KOPT-K1 (cell line): ENCODE results near the gene SREBF2.
"Not testable (repeated sequence)": the region's sequence is repeated elsewhere in the genome, so short reads cannot be mapped to it uniquely, and the experiment has no call there.

Source experiments
- H3K27ac ChIP-seq: fragments of 200-600 bp; sonication (generic); 2 replicates; pipeline ENCODE4 v1.5.1; 2016; ENCODE audit warnings: antibody characterized with exemption, mild to moderate bottlenecking, low read depth, low read length; ENCODE audit not compliant: poor library complexity, severe bottlenecking
- H3K36me3 ChIP-seq: fragments of 200-600 bp; sonication (generic); 2 replicates; pipeline ENCODE4 v1.5.1; 2017; ENCODE audit warnings: antibody characterized with exemption, mild to moderate bottlenecking, low read length, moderate library complexity; ENCODE audit not compliant: insufficient read depth
- H3K9me3 ChIP-seq: fragments of 200-600 bp; sonication (generic); 2 replicates; pipeline ENCODE4 v1.5.1; 2017; ENCODE audit warnings: antibody characterized with exemption, low read length, mild to moderate bottlenecking; ENCODE audit not compliant: insufficient read depth, poor library complexity, severe bottlenecking

Gene SREBF2

DNA sequence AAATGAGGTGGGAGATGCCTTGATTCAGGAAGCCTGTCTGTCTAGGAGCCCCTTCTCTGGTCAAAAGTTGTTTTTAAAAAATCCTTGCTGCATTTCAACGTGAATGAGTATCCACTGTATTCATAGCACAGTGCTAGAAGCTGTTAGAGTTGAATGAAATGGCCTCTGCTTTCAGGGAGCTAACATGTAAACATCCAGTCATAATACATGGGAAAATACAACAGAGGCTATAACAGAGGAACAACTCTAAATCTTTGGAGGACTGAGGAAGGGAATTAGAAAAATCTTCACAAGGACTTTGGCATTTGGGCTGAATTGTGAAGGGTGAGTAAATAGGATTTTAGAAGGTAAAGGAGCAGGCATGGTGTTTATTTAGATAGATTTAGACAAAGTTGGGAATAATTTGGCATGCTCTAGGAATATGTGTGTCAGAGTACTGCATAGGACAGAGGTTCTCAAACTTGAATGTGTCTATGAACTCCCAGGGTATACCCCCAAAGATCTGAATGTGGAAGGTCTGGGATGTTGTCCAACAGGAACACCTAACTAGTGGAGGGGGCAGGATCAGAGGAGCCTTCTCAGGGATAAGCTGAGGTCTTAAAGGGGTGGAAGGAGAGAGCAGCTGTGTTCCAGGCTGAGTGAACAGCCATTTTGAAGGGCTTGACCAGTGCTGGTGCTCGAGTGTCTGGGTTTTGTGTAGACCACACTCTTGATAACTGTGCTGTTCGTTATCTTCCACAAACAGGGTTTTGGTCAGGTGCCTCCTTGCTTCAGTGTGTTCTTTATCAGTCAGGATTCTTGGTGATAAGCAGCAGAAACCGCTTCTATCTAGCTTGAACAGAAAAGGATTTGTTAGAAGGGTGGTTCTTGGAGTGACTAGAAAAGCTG, 12.7 kb downstream of the SREBF2 start:
- H3K27ac ChIP-seq: no peak overlapping the region
- H3K36me3 ChIP-seq: peaks cover 82% of the 10 kb centered on the region
- H3K9me3 ChIP-seq: no peaks in the 10 kb centered on the region

DNA sequence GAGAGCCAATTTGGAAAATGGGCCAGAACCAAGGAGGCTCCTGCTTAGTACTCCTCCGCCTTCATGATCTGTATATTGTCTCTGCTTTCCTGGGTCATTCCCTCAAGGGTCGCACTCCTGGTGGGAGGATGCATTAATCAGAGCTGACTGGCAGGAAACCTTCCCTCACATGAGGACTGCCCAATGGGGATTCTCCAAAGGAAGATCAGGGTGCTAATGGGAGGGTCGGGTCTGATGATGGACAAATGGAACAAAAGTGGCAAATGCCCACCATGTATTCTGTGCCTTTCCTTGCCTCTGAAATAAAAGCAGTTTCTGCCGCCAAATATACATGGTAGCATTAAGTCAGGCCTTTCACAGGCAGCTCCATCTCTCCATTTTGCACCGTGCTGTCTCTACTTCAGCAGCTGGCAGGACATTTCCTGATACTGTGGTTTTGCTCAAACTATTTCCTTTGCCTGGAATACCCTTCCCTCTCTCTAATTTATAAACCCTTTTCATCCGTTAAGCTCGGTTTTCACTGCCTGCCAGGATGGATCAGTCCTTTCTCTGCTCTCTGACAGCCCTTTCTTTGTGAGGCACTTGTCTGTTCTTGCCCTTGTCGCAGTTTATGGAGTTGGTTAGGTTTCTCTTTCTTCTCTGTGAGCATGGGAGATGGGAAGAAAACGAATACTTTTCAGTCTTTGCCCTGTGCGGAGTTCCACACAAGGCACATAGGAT, 13.5 kb downstream of the SREBF2 start:
- H3K27ac ChIP-seq: no peak overlapping the region
- H3K36me3 ChIP-seq: peaks cover 79% of the 10 kb centered on the region
- H3K9me3 ChIP-seq: no peaks in the 10 kb centered on the region

DNA sequence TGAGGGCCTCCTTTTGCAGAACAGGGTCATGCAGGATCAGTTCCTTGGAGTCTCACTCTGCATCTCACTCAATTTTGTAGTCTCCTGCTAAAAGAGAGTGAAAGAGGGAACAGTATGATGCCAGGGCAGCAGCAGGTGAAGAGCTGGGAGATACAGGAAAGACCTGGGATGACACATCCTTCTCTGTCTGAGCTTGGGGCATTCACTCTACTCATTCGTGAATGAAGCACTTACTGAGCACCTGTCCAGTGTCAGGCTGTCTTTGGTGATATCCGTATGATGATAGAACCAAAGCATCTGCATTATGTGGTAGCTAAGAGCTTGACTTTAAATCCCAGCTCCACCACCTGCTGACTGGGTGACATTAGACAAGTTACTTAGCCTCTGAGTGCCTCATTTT, 14.4 kb downstream of the SREBF2 start:
- H3K9me3 ChIP-seq: no peaks in the 10 kb centered on the region
- no peak overlapping the region for H3K27ac ChIP-seq
- H3K36me3 ChIP-seq: peaks cover 71% of the 10 kb centered on the region

DNA sequence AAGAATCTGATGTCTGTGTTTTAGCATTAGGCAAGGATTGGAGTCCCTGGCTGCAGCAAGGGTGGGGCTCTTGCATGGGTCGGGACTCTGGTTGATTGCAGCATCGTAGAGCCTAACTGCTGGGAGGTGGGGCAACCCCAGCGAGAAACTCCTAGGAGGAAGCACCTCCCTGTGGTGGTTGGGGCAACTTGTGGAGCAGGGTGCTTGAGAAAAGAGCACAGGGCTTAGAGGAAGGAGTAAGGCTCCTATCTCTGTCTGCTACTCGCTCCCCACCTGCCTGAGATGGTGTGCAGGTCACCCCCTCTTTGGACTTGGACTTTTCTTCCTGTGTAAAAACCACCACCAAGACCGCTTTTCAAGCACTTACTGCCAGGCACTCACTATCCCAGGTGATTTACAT, 15.6 kb downstream of the SREBF2 start:
- Histone ChIP-seq H3K27ac (no peak overlapping the region), H3K9me3 (no peaks in the 10 kb centered on the region), H3K36me3 (peaks cover 64% of the 10 kb centered on the region)

DNA sequence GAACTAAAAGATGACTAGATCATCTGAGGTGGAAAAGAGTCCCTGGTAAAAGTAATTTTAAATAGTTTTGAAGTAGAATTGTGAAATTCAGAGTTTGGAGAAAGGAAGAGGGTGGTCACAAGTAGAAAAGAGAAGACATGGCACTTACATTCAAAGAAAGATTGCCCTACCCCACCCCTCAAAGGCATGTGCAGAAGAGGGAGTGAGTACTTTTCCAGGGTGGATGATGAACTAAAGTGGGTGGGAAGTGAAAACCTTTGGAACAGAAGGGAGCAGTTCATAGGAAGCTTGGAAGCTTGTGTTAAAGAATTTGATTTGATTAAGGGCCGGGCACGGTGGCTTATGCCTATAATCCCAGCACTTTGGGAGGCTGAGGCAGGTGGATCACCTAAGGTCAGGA, 23.6 kb downstream of the SREBF2 start:
- H3K9me3 ChIP-seq: no peaks in the 10 kb centered on the region
- H3K27ac ChIP-seq: no peak overlapping the region
- peaks cover 15% of the 10 kb centered on the region for H3K36me3 ChIP-seq

DNA sequence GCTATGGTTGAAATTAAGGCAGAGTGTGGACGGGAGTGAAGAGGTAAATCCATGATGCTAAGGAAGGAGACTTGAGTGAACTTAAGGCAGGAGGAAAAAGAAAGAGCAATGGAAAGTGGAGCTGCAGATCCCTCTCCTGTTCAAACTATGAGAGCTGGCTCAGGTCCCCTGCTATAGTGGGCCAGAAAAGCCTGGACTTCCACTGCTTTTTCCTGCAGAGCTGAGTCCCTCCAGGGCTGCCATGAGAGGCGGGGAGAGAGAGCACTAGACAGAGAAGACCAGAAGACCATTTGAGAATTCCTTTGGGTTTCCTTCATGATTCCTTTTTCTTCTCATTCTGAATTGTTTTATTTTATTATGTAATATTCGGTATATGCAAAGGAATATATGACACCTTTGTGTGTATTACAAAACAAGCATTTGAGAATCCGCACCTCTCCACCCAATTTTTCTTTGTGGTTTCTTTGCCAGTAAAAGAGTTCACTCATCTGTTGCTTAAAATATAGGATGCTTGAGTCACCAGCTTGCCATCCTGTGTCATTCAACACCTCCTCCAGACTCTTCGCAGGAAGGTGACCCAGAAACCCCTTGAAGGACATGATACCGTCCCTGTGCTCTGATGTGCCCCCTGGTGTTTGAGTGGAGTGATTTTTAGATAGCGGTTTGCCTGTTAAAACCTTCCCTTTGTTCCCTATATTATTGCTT, 24.4 kb downstream of the SREBF2 start:
- no peaks in the 10 kb centered on the region for H3K9me3 ChIP-seq
- H3K27ac ChIP-seq: no peak overlapping the region
- peaks cover 15% of the 10 kb centered on the region for H3K36me3 ChIP-seq

DNA sequence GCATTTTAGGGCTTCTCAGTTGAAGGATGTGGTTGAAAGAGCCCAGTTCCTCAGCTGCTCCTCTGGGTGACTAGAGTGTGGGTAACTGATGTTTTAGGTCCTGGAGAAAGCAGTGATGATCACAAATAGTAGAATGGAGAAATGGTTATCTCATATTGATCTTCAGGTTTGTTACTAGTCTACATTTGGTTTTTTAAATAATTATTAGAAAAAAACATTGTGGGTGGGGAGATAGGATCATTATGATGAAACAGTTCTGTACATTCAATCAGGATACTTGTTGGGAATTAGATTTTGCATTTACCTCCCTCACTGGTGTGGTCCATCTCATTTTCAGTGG, 24.9 kb downstream of the SREBF2 start:
- H3K36me3 ChIP-seq: peaks cover 15% of the 10 kb centered on the region
- no peak overlapping the region for H3K27ac ChIP-seq
- H3K9me3 ChIP-seq: no peaks in the 10 kb centered on the region

DNA sequence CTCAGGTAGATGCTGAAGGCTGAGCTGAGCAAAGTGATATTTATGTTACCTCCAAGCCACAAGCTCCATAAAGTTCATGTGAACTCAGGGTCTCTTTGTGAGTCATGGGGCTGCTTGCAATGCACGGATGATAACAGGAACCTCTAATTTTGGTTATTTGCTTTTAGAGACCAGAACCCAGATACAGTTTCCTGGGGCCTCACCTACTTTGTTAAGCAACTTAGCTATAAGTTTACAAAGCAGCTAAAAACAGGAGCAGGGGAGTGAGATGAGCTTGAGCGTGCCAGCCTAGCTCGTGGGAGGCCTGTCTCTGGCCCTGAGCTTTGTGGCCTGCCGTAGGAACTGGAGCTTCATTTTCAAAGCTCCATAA, 29.2 kb downstream of the SREBF2 start:
- H3K9me3 ChIP-seq: no peaks in the 10 kb centered on the region
- H3K27ac ChIP-seq: peak overlapping the region; percentile 27
- H3K36me3 ChIP-seq: peaks cover 41% of the 10 kb centered on the region

DNA sequence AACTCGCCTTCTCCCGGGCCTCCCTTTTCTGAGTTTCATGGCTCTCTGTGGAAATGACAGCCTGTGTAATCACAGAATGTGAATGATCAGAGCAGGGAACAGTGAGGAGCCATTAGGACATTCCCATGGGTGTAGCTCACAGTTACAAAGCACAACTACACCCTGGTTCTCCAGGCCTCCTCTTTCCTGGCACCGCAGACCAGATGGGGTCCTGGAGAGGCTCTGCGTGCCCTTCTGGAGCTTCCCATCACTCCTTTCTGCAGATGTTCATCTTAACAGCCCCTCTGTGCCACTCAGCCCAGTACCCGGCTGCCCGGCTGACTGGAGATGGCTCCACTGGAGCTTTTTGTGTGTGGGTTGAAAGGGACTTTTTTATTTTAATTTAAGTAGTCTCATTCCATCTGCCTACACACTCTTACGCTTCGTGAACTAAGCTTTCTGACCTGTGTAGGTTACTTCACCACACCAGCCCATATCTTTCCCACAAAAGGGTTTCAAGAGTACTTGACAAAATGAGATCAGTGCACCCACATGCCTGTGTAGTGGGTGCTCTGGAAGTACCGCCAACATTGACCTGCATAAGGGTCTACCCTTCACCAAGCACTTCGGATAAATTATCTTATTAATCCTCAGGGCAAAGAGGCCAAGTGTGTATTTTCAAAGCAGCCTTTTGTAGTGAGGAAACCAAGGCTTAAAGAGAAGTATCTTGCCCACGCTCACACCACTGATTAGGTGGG, 29.8 kb downstream of the SREBF2 start:
- Histone ChIP-seq H3K9me3 (no peaks in the 10 kb centered on the region), H3K36me3 (peaks cover 47% of the 10 kb centered on the region), H3K27ac (peak overlapping the region; percentile 27)

DNA sequence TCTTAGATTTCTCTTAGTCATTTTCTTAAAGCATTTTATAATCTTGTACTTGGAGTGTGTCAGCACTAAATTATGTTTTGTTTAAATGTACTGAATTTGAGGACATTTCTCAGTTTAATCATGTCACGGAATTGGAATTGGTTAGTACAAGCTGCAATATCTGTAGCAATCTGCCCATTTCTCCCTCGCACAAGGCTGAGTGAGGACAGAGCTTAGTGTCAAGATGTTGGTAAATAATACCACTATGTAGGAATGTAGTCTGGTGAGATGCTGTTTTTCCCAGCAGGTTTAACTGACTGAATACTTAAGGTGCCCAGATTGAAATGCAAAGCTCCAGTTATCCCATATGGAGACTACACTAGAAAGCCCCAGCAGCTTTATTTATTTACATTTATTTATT, 30.6 kb downstream of the SREBF2 start:
- Histone ChIP-seq H3K27ac (no peak overlapping the region), H3K9me3 (no peaks in the 10 kb centered on the region), H3K36me3 (peaks cover 47% of the 10 kb centered on the region)

DNA sequence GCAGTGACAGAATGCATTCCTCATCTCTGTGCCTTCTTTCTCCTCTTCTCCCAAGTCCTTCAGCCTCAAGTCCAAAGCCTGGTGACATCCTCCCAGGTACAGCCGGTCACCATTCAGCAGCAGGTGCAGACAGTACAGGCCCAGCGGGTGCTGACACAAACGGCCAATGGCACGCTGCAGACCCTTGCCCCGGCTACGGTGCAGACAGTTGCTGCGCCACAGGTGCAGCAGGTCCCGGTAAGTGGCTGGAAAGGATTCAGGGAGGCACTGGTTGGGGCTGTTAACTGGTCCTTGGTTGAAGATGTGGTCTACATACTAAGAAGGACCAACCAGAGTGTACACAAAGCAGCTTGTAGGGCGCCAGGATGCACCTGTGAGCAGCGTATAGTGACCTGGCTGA, 35.7 kb downstream of the SREBF2 start:
- Histone ChIP-seq H3K36me3 (peaks cover 88% of the 10 kb centered on the region), H3K9me3 (no peaks in the 10 kb centered on the region), H3K27ac (no peak overlapping the region)

DNA sequence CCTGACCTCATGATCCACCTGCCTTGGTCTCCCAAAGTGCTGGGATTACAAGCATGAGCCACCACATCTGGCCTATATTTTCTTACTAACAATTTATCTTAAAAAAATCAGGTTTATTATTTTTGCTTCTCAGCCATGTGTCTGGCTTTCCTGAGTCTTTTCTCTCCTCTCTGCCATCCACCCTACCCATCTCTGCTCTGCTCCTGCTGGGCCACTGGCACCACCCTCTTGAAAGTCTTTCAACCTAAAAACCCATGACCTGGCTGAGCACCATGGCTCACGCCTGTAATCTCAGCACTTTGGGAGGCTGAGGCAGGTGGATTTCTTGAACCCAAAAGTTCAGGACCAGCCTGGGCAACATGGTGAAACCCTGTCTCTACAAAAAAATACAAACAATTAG, 37.2 kb downstream of the SREBF2 start:
- peaks cover 97% of the 10 kb centered on the region for H3K36me3 ChIP-seq
- not testable (repeated sequence) for H3K27ac ChIP-seq, H3K9me3 ChIP-seq

DNA sequence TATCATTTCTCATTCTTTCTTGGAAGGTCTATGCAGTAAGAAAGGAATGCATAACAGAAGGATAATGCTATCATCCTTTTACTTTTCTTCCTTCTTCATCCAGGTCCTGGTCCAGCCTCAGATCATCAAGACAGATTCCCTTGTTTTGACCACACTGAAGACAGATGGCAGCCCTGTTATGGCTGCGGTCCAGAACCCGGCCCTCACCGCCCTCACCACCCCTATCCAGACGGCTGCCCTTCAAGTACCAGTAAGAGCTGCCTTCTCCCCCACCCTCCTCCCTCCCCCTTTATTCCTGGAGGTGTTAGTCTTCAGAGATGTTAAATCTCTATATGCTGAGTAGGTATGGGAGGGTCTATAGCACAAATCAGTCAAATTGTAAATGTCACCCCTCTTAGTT, 37.9 kb downstream of the SREBF2 start:
- H3K36me3 ChIP-seq: peaks cover 97% of the 10 kb centered on the region
- H3K9me3 ChIP-seq: no peaks in the 10 kb centered on the region
- no peak overlapping the region for H3K27ac ChIP-seq

DNA sequence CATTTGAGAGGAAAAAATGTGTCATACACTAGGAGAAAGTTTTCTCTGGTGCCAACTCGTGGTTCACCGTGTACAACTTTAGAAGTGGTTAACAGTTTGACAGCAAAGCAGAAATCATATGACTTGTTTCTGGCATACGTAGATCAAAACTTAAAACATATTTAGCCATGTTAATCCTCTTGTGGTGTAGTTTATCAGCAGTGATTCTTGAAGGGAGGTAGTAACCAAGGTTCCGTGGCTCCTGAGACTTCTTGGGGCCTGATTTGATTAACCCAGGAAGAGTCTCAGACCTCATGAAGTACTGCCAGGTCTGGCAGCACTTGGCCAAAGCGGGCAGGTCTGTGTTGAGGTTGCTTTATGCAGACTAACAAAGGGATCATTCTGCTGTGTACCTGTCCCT, 40.5 kb downstream of the SREBF2 start:
- no peak overlapping the region for H3K27ac ChIP-seq
- peaks cover 97% of the 10 kb centered on the region for H3K36me3 ChIP-seq
- no peaks in the 10 kb centered on the region for H3K9me3 ChIP-seq

DNA sequence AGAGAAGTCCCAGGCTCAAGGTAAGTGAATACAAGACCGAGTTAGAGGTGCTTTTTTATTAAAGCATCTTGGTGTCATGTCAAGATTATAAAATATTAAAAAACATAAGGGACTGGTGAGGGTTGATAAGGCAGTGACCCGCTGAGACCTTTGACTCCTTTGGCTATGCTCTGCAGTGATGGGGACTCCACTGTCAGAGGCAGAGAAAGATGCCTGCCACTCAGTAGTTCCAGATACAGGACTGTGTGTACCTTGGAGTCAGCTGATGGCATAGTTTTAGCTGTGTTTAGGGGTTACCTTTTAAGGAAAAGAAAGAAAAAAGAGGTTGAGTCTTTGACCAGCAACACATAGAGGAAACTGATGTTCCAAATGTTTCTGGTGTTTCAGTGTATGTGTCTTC, 41.2 kb downstream of the SREBF2 start:
- H3K9me3 ChIP-seq: no peaks in the 10 kb centered on the region
- H3K36me3 ChIP-seq: peaks cover 97% of the 10 kb centered on the region
- H3K27ac ChIP-seq: no peak overlapping the region
